ENCODE results near the gene SHE. TPM values are rescaled to one million over a fixed set of nuclear protein-coding genes. Genes with fewer than 3 reads are reported as not detected.

SHE gene
- total RNA-seq, 4 donors from 2014 or later: 14.6 to 44.5 (median 27.2) TPM

DNA sequence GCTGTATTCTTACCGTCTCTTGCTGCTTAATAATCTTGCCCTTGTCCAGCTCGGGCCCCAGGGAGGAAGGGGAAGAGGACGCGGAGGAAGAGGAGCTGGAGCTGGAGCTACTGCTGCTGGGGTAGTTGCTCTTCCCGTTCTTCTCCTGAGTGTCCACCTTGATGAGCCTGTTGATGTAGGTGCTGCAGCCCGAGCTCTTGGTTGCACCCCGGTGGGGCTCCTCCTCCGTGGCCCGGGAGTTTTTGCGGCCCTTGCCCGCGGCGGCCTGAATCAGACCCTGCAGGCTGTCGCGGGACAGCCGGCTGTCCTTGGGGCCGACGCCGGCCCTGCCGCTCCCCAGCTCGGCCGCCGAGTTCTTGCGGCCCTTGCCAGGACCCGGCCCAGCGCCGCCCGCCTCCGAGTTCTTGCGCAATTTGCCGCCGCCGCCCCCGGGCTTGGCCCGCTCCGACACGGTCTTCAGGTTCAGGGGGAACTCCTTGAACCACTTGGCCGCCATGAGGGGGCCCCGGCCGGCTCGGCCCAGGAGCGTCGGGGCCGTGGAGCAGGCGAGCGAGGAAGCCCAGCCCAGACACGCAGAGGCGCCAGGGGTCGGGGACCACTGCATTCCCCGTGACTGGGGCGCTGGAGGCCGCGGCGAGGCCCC, 668 bp downstream of the SHE start:
- intact Hi-C loops (cut with DNase I; ENCODE audit: low total_unique reads): no loop called here
- Histone ChIP-seq H3K36me3 (no peaks in the 10 kb centered on the region), H3K4me3 (peak overlapping the region; percentile 21 to 38), H3K9me3 (no peaks in the 10 kb centered on the region), H3K27me3 (peaks cover 8 to 19% of the 10 kb centered on the region in 2 donors), H3K27ac (peak overlapping the region; percentile 55 to 67), H3K4me1 (no peaks in the 10 kb centered on the region)
- TF ChIP-seq, protein P1, sequence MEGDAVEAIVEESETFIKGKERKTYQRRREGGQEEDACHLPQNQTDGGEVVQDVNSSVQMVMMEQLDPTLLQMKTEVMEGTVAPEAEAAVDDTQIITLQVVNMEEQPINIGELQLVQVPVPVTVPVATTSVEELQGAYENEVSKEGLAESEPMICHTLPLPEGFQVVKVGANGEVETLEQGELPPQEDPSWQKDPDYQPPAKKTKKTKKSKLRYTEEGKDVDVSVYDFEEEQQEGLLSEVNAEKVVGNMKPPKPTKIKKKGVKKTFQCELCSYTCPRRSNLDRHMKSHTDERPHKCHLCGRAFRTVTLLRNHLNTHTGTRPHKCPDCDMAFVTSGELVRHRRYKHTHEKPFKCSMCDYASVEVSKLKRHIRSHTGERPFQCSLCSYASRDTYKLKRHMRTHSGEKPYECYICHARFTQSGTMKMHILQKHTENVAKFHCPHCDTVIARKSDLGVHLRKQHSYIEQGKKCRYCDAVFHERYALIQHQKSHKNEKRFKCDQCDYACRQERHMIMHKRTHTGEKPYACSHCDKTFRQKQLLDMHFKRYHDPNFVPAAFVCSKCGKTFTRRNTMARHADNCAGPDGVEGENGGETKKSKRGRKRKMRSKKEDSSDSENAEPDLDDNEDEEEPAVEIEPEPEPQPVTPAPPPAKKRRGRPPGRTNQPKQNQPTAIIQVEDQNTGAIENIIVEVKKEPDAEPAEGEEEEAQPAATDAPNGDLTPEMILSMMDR (IDR thresholded peaks at IDR 0.05): no peak
- no peak for TF ChIP-seq POLR2A (IDR thresholded peaks at IDR 0.05)
- DNase-seq: peak; percentile 34 to 75

GRCh38 chr1:154500533-154500932, 1.7 kb downstream of the SHE start:
- intact Hi-C loops (cut with DNase I; ENCODE audit: low total_unique reads): no loop called here
- DNase-seq: no peak
- H3K4me3 ChIP-seq: peak overlapping the region; percentile 1 to 11
- H3K27ac ChIP-seq: peak overlapping the region in 1 of 2 donors; percentile 67
- TF ChIP-seq, protein P1 (IDR thresholded peaks at IDR 0.05): no peak
- TF ChIP-seq POLR2A (IDR thresholded peaks at IDR 0.05): no peak
- H3K4me1 ChIP-seq: no peaks in the 10 kb centered on the region
- H3K9me3 ChIP-seq: no peaks in the 10 kb centered on the region
- peaks cover 8 to 19% of the 10 kb centered on the region in 2 donors for H3K27me3 ChIP-seq
- no peaks in the 10 kb centered on the region for H3K36me3 ChIP-seq

DNA sequence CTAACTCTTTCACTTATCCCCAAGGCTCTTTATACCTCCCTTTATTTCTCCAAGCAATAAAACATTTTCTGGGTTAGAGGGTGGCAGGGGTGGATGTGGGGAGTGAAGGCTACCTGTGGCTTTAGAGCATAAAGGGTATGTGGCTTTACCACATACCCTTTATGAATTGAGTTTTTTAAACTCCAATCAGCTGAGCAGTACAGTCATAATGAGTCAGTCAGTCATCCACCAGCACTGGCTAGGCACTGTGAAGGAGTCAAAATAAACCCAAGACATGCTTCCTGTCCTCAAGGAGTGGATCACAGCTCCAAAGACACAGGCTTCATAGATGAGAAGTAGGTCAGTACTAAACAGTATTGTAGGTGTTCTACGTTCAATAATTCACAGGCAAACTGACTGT, 2.8 kb downstream of the SHE start:
- Histone ChIP-seq H3K4me3 (no peak overlapping the region), H3K9me3 (no peaks in the 10 kb centered on the region), H3K36me3 (no peaks in the 10 kb centered on the region), H3K27me3 (peaks cover 8 to 19% of the 10 kb centered on the region in 2 donors), H3K27ac (peak overlapping the region in 1 of 2 donors; percentile 20), H3K4me1 (no peaks in the 10 kb centered on the region)
- intact Hi-C loops (cut with DNase I; ENCODE audit: low total_unique reads): no loop called here
- DNase-seq: no peak
- TF ChIP-seq, protein P1 (IDR thresholded peaks at IDR 0.05): no peak
- no peak for TF ChIP-seq POLR2A (IDR thresholded peaks at IDR 0.05)

DNA sequence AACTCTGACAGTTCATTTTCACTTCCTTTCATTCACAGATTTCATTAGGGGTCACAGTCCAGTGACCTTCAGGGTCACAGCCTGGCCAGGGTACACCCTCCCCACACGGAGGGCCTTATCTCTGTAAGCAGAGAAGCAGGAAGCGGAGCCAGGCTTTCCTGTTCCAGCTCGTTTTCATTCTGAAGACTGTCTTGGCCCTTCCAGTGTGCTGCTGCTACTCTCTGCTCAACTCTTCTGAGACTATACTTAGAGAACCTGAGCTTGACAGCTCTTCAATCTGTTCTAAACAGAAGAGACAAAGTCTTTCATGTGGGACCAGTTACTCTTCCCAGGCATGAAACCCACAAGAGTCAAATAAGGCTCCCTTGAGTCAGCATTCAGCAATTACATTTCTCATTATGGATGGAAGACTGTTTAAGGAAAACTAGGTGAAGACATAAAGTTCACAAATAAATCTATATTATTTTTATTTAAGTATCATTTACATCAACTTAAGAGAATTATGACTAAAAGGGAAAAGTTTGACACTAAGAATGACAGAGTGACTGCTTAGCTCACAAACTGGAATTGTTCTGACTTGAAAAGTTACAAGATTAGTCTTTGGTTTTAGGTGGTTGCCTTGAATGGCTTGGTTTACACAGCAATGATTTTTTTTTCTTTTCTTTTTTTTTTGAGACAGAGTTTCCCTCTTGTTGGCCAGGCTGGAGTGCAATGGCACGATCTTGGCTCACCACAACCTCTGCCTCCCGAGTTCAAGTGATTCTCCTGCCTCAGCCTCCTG, 5.0 kb downstream of the SHE start:
- intact Hi-C loops (cut with DNase I; ENCODE audit: low total_unique reads): no loop called here
- Histone ChIP-seq H3K36me3 (no peaks in the 10 kb centered on the region), H3K27ac (peak overlapping the region in 1 of 2 donors; percentile 6), H3K9me3 (no peaks in the 10 kb centered on the region), H3K4me3 (no peak overlapping the region), H3K27me3 (peaks cover 2 to 19% of the 10 kb centered on the region in 2 donors), H3K4me1 (no peaks in the 10 kb centered on the region)
- TF ChIP-seq, protein P1 (IDR thresholded peaks at IDR 0.05): no peak
- peak in 1 of 2 donors; percentile 11 for TF ChIP-seq POLR2A (IDR thresholded peaks at IDR 0.05)
- peak in 1 of 2 donors; percentile 58 for DNase-seq

- no peaks in the 10 kb centered on the region for H3K9me3 ChIP-seq
- no peak overlapping the region for H3K4me3 ChIP-seq
- TF ChIP-seq POLR2A (IDR thresholded peaks at IDR 0.05): no peak
- TF ChIP-seq, protein P1 (IDR thresholded peaks at IDR 0.05): no peak
- intact Hi-C loops (cut with DNase I; ENCODE audit: low total_unique reads): no loop called here
- no peaks in the 10 kb centered on the region for H3K4me1 ChIP-seq
- no peak for DNase-seq
- peak overlapping the region; percentile 30 to 63 for H3K27ac ChIP-seq
- peaks cover 0 to 17% of the 10 kb centered on the region in 2 donors for H3K27me3 ChIP-seq
- H3K36me3 ChIP-seq: no peaks in the 10 kb centered on the region
Observed at GRCh38 chr1:154496383-154496782, 5.8 kb downstream of the SHE start.
